ENCODE results near the gene RABAC1.

- peak; percentile 92 to 97 (median 94); a peak in 5 of 6 replicates for TF ChIP-seq CTCF (IDR thresholded peaks at IDR 0.05 in 2 of 3, conservative IDR thresholded peaks at IDR 0.05 in 1 of 3; ENCODE audit: control insufficient read depth in 2 of 3, extremely low read depth in 1 of 3, insufficient read depth in 1 of 3, low read depth in 3 of 3, low read length in 3 of 3)
- TF ChIP-seq ZNF274 (IDR thresholded peaks at IDR 0.05; ENCODE audit: insufficient read depth, insufficient read length): no peak
- TF ChIP-seq ZZZ3 (IDR thresholded peaks at IDR 0.05; ENCODE audit: control insufficient read depth, insufficient read length, low read depth): no peak
- TF ChIP-seq POLR2A (IDR thresholded peaks at IDR 0.05; ENCODE audit: low read depth, low read length): no peak
- no peak for TF ChIP-seq ZNF384 (IDR thresholded peaks at IDR 0.05; ENCODE audit: borderline replicate concordance, low read depth, low read length)
Measured at GRCh38 chr19:41934849-41935374, 24.2 kb downstream of the RABAC1 start.
